K562 (cell line): ENCODE measurements around the gene RTF1. TPM values are rescaled to one million over a fixed set of nuclear protein-coding genes. Genes with fewer than 3 reads are reported as not detected.
A peak's percentile ranks its signal among the peaks of the same experiment; 100 is the strongest.

Experiments
- CBFA2T3 ChIP-seq: fragments of 450-650 bp; IDR thresholded peaks from 2 replicates; pipeline ENCODE4 v1.6.1; 2017
- CHCHD3 ChIP-seq: fragments of 250-450 bp; sonication (Bioruptor Pico); IDR thresholded peaks from 2 replicates; pipeline ENCODE4 v2.1.2; 2022; ENCODE audit warnings: mild to moderate bottlenecking
- GMEB1 ChIP-seq: fragments of 250-450 bp; sonication (Bioruptor Pico); IDR thresholded peaks from 2 replicates; pipeline ENCODE4 v1.4.0; 2020; ENCODE audit warnings: mild to moderate bottlenecking
- HLTF ChIP-seq: fragments of 450-650 bp; IDR thresholded peaks from 2 replicates; pipeline ENCODE4 v1.6.1; 2016
- KAT2B ChIP-seq: IDR thresholded peaks from one replicate; pipeline ENCODE4 v1.6.1; 2012; ENCODE audit warnings: low read depth, mild to moderate bottlenecking, control low read depth, inconsistent platforms, low read length, moderate library complexity
- LEF1 ChIP-seq: fragments of 450-650 bp; IDR thresholded peaks from 2 replicates; pipeline ENCODE4 v1.6.1; 2016; ENCODE audit warnings: mild to moderate bottlenecking
- MAFK ChIP-seq: IDR thresholded peaks from 2 replicates; pipeline ENCODE4 v1.6.1; 2011; ENCODE audit warnings: low read length, improper control_type of control experiment
- MTA3 ChIP-seq: fragments of 450-650 bp; formaldehyde crosslinking; IDR thresholded peaks from 2 replicates; pipeline ENCODE4 v1.6.1; 2017; ENCODE audit warnings: mild to moderate bottlenecking, borderline replicate concordance
- MTF1 ChIP-seq: fragments of 250-450 bp; sonication (Bioruptor Pico); IDR thresholded peaks from 2 replicates; pipeline ENCODE4 v1.9.0; 2021; ENCODE audit warnings: moderate library complexity, mild to moderate bottlenecking, inconsistent platforms, borderline replicate concordance
- NFE2 ChIP-seq: IDR thresholded peaks from 2 replicates; pipeline ENCODE4 v1.6.1; 2014; ENCODE audit warnings: antibody characterized with exemption, low read depth
- NR1H2 ChIP-seq: sonication (generic); formaldehyde crosslinking; IDR thresholded peaks from 2 replicates; pipeline ENCODE4 v1.4.0; 2020; ENCODE audit warnings: mild to moderate bottlenecking, missing genetic modification reagents
- NR2C2 ChIP-seq, 2 experiments: fragments of 200-800 bp in 1 of 2; sonication (Bioruptor generic) in 1 of 2; sonication (generic) in 1 of 2; formaldehyde crosslinking in 1 of 2; IDR thresholded peaks; 2 replicates each; pipeline versions ENCODE4 v1.6.1 to v1.8.0; 2016 to 2022; ENCODE audit warnings: mild to moderate bottlenecking in 1 of 2, missing compliant biosample characterization in 1 of 2, missing genetic modification characterization in 1 of 2, missing genetic modification reagents in 1 of 2
- POLR2AphosphoS2 ChIP-seq: IDR thresholded peaks from 2 replicates; pipeline ENCODE4 v1.6.1; 2012; ENCODE audit warnings: low read length, improper control_type of control experiment
- PRDM10 ChIP-seq: fragments of 450-650 bp; IDR thresholded peaks from 2 replicates; pipeline ENCODE4 v1.6.1; 2018; ENCODE audit not compliant: partially characterized antibody
- SIN3B ChIP-seq: fragments of 450-650 bp; IDR thresholded peaks from 2 replicates; pipeline ENCODE4 v1.6.1; 2017; ENCODE audit warnings: low read depth, mild to moderate bottlenecking, moderate library complexity
- SP1 ChIP-seq: sonication (generic); formaldehyde crosslinking; IDR thresholded peaks from 2 replicates; pipeline ENCODE4 v1.8.1; 2022; ENCODE audit warnings: mild to moderate bottlenecking, missing genetic modification reagents
- ZKSCAN1 ChIP-seq: fragments of 150-350 bp; IDR thresholded peaks from 2 replicates; pipeline ENCODE4 v1.6.1; 2016; ENCODE audit warnings: low read depth, low read length
- ZNF274 ChIP-seq: IDR thresholded peaks from 2 replicates; pipeline ENCODE4 v1.6.1; 2011; ENCODE audit warnings: low read depth, mild to moderate bottlenecking, low read length, moderate library complexity, borderline replicate concordance
- ZNF3 ChIP-seq: fragments of 250-450 bp; sonication (Bioruptor Pico); IDR thresholded peaks from 2 replicates; pipeline ENCODE4 v1.5.0; 2021; ENCODE audit warnings: mild to moderate bottlenecking, moderate library complexity
- ZNF436 ChIP-seq: fragments of 250-450, 450-650 bp; sonication (Bioruptor Pico); formaldehyde crosslinking; IDR thresholded peaks from 2 replicates; pipeline ENCODE4 v1.7.0; 2020; ENCODE audit warnings: mild to moderate bottlenecking
- ZNF507 ChIP-seq: conservative IDR thresholded peaks from 2 replicates; pipeline ENCODE4 v1.6.1; 2017; ENCODE audit warnings: missing genetic modification characterization, missing compliant biosample characterization
- ZNF77 ChIP-seq: fragments of 250-450 bp; sonication (Bioruptor Pico); IDR thresholded peaks from 2 replicates; pipeline ENCODE4 v1.5.0; 2020
- polyA plus RNA-seq, 8 experiments: library from polyadenylated mRNA; depleted of rRNA in 4 of 8; stranded (reverse) in 5 of 8; unstranded in 3 of 8; fragments of >200 nt; fragmentation: Nextera tagmentation in 2 of 8; fragmentation: Illumina TruSeq in 1 of 8; extraction: Ambion mirVana in 2 of 8; extraction: Trizol in 1 of 8; gene quantifications; 2 replicates each; pipeline versions ENCODE4 v1.2.1 to v1.2.3, GENCODE V29; 2011 to 2014; ENCODE audit warnings: inconsistent platforms in 1 of 8, missing spikeins in 1 of 8
- total RNA-seq, 7 experiments: library from RNA; depleted of rRNA in 6 of 7; stranded (reverse); fragments of >200 nt in 6 of 7; fragmentation: Illumina TruSeq in 2 of 7; extraction: Trizol in 2 of 7; gene quantifications; 2 replicates each; pipeline versions ENCODE4 v1.2.1 to v1.2.3, GENCODE V29; 2011 to 2021; ENCODE audit warnings: low replicate concordance in 1 of 7
- TF ChIP-seq, protein P1 (sequence below), 2 experiments: fragments of 450-650 bp in 1 of 2; sonication (generic) in 1 of 2; formaldehyde crosslinking; conservative IDR thresholded peaks; 2 replicates each; pipeline versions ENCODE4 v1.4.0 to v1.8.1; 2020 to 2022; ENCODE audit warnings: mild to moderate bottlenecking in 1 of 2, missing genetic modification reagents in 1 of 2
- TF ChIP-seq, protein P2 (sequence below): fragments of 250-450 bp; sonication (Bioruptor Pico); IDR thresholded peaks from 2 replicates; pipeline ENCODE4 v1.4.0; 2020; ENCODE audit warnings: borderline replicate concordance

RTF1 gene
- total and polyA plus RNA-seq, 9 of the 15 experiments (the other 6 are each of a cell fraction or from before 2014, with no cell fraction given), result 7.6 to 69.5 (median 31.5) TPM

DNA sequence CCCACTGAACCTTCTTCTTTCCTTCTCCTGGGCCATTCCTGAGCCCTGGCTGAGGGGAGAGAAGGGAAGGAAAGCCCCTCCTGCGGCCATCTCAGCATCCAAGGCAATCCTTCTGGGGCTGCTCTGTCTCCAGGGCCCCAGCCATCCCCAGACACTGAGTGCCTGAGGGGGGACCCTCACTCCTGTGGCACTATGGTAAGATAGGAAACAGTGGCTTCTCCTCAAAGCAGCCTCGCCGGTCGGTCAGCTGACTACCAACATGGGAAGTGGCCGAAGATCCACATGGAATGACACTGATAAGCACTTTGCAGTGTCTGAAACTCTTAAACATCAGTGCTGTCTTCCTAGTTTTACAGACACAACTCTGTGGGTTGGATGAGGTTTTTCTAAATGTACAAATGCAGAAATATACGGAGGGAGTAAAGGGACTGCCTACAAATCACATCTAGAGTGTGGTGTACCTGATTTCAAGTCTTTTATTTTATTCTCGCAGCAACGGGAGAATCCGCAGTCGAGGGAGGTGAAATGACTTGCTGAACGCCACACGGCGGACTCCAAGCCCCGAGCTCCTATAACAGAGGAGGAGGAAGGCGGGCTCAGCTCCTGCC, 75.8 kb downstream of the RTF1 start (continued):
- TF ChIP-seq, protein P1, sequence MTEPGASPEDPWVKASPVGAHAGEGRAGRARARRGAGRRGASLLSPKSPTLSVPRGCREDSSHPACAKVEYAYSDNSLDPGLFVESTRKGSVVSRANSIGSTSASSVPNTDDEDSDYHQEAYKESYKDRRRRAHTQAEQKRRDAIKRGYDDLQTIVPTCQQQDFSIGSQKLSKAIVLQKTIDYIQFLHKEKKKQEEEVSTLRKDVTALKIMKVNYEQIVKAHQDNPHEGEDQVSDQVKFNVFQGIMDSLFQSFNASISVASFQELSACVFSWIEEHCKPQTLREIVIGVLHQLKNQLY (CRISPR knock-in tag; conservative IDR thresholded peaks at IDR 0.05), result no peak
- TF ChIP-seq SIN3B, result no peak
- no peak for TF ChIP-seq SP1 (CRISPR knock-in tag)
- no peak for TF ChIP-seq ZNF77 (CRISPR knock-in tag)
- TF ChIP-seq HLTF, result no peak
- TF ChIP-seq ZKSCAN1, result no peak
- no peak for TF ChIP-seq CHCHD3
- TF ChIP-seq CBFA2T3, result no peak
- no peak for TF ChIP-seq NR2C2 (CRISPR knock-in tag; IDR thresholded peaks at IDR 0.05)
- no peak for TF ChIP-seq NR2C2 (tag; IDR thresholded peaks at IDR 0.05)
- TF ChIP-seq ZNF436 (CRISPR knock-in tag), result no peak
- no peak for TF ChIP-seq PRDM10
- 0 out of 2 replicates have a peak, but pooled peaks have one; percentile 3 for TF ChIP-seq MTA3
- TF ChIP-seq KAT2B, result no peak
- TF ChIP-seq GMEB1 (CRISPR knock-in tag), result no peak
- TF ChIP-seq ZNF507 (tag), result no peak
- TF ChIP-seq POLR2AphosphoS2, result no peak; the same call in 1 of the 2 replicates
- TF ChIP-seq NR1H2 (CRISPR knock-in tag), result no peak
- no peak for TF ChIP-seq ZNF274
- no peak for TF ChIP-seq LEF1
- no peak for TF ChIP-seq MAFK
- TF ChIP-seq MTF1, result no peak
- TF ChIP-seq, protein P2, sequence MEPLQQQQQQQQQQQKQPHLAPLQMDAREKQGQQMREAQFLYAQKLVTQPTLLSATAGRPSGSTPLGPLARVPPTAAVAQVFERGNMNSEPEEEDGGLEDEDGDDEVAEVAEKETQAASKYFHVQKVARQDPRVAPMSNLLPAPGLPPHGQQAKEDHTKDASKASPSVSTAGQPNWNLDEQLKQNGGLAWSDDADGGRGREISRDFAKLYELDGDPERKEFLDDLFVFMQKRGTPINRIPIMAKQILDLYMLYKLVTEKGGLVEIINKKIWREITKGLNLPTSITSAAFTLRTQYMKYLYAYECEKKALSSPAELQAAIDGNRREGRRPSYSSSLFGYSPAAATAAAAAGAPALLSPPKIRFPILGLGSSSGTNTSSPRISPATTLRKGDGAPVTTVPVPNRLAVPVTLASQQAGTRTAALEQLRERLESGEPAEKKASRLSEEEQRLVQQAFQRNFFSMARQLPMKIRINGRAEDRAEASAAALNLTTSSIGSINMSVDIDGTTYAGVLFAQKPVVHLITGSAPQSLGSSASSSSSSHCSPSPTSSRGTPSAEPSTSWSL (CRISPR knock-in tag), result no peak
- no peak for TF ChIP-seq NFE2
- no peak for TF ChIP-seq ZNF3 (CRISPR knock-in tag)
